SK-N-DZ (cell line): ENCODE data around the gene NFE2L1.
A peak's percentile ranks its signal among the peaks of the same experiment; 100 is the strongest.

Experiments used
- DNase-seq: peaks from one replicate; pipeline ENCODE4 v3.0.0-alpha.2; 2015; ENCODE audit warnings: low spot score

Gene NFE2L1

GRCh38 chr17:48047113-48047740, 932 bp upstream of the NFE2L1 start:
- no peak for DNase-seq

- DNase-seq: peak; percentile 94
Observed at GRCh38 chr17:48048384-48049126, 396 bp downstream of the NFE2L1 start.

GRCh38 chr17:48051283-48051682, 3.1 kb downstream of the NFE2L1 start:
- no peak for DNase-seq

GRCh38 chr17:48051706-48052486, 3.7 kb downstream of the NFE2L1 start:
- no peak for DNase-seq

GRCh38 chr17:48052956-48053757, 5.0 kb downstream of the NFE2L1 start:
- DNase-seq: no peak

GRCh38 chr17:48053758-48054237, 5.6 kb downstream of the NFE2L1 start:
- DNase-seq: no peak

- DNase-seq: peak; percentile 98
Observed at GRCh38 chr17:48054238-48055185, 6.4 kb downstream of the NFE2L1 start.

- no peak for DNase-seq
Observed at GRCh38 chr17:48055531-48056245, 7.5 kb downstream of the NFE2L1 start.

GRCh38 chr17:48056246-48056745, 8.1 kb downstream of the NFE2L1 start:
- DNase-seq: no peak

- DNase-seq: no peak
Observed at GRCh38 chr17:48056879-48057278, 8.7 kb downstream of the NFE2L1 start.

GRCh38 chr17:48057626-48058025, 9.5 kb downstream of the NFE2L1 start:
- no peak for DNase-seq

GRCh38 chr17:48058393-48059124, 10.4 kb downstream of the NFE2L1 start:
- no peak for DNase-seq

GRCh38 chr17:48059125-48059668, 11.0 kb downstream of the NFE2L1 start:
- DNase-seq: no peak

GRCh38 chr17:48060249-48060648, 12.1 kb downstream of the NFE2L1 start:
- no peak for DNase-seq

- DNase-seq: no peak
Observed at GRCh38 chr17:48062273-48062672, 14.1 kb downstream of the NFE2L1 start.

GRCh38 chr17:48064638-48065037, 16.5 kb downstream of the NFE2L1 start:
- no peak for DNase-seq

GRCh38 chr17:48066192-48066591, 18.0 kb downstream of the NFE2L1 start:
- DNase-seq: no peak

GRCh38 chr17:48066656-48067055, 18.5 kb downstream of the NFE2L1 start:
- DNase-seq: no peak
